K562 (cell line): Measurements from ENCODE around the gene MYADM. TPM values are rescaled to one million over a fixed set of nuclear protein-coding genes. Genes with fewer than 3 reads are reported as not detected.

Experiments
- ATAC-seq: fragments of 200-7000 bp; cut with Tn5 transposase; 3 replicates; pipeline ENCODE4 v1.9.1; 2020; ENCODE audit warnings: moderate library complexity
- BruUV-seq: library from RNA; stranded (reverse); fragments of 400-500 nt; replicated peaks from 2 replicates; lab custom pipeline; 2021; lab: Mats Ljungman, UMichigan
- CTCF ChIA-PET: fragments of 300-600 bp; formaldehyde crosslinking; extraction: SDS; loops from one replicate; lab custom pipeline; 2021; ENCODE audit warnings: low intra/inter-chr PET ratio; lab: Yijun Ruan, JAX
- POLR2A ChIA-PET: fragments of 300-600, 350-650 bp; sonication (Branson Sonifier 250); formaldehyde crosslinking; extraction: SDS; loops from one replicate; lab custom pipeline; 2021; ENCODE audit warnings: antibody characterized with exemption, inconsistent platforms; lab: Yijun Ruan, JAX
- DNase-seq, 4 experiments: peaks; one replicate each; pipeline versions ENCODE4 v3.0.0 to v3.0.0-alpha.2; 2011 to 2018; ENCODE audit warnings: low spot score in 3 of 4, mixed read lengths in 3 of 4; ENCODE audit errors: extremely low read depth in 1 of 4
- FAIRE-seq: peaks from 2 replicates; lab custom pipeline; 2011; peaks lifted over from hg19 to GRCh38; lab: Jason Lieb, UNC
- H2AFZ ChIP-seq: 2 replicates; pipeline ENCODE4 v1.6.0; 2011; ENCODE audit warnings: low read depth, low read length, control low read depth, inconsistent platforms
- H3K27ac ChIP-seq: fragments of 200-600 bp; 3 replicates; pipeline ENCODE4 v1.8.0; 2011; ENCODE audit warnings: low read depth, mild to moderate bottlenecking, control low read depth, inconsistent platforms, low read length, moderate library complexity, mixed read lengths; ENCODE audit errors: extremely low read depth
- H3K27me3 ChIP-seq, 2 experiments: fragments of 300-600 bp in 1 of 2; 2 replicates in 1 of 2; 3 replicates in 1 of 2; pipeline versions ENCODE4 v1.6.0 to v1.8.0; 2011; ENCODE audit warnings: inconsistent platforms in 2 of 2, low read length in 2 of 2, mild to moderate bottlenecking in 1 of 2, mixed read lengths in 1 of 2, moderate library complexity in 1 of 2; ENCODE audit not compliant: control insufficient read depth in 2 of 2, insufficient read depth in 2 of 2
- H3K36me3 ChIP-seq: fragments of 300-600 bp; 3 replicates; pipeline ENCODE4 v1.8.0; 2011; ENCODE audit warnings: mild to moderate bottlenecking, low read length, inconsistent platforms; ENCODE audit not compliant: control insufficient read depth, insufficient read depth
- H3K4me1 ChIP-seq, 2 experiments: fragments of 200-600 bp in 1 of 2; replicated peaks in 1 of 2; 2 replicates in 1 of 2; 3 replicates in 1 of 2; pipeline versions ENCODE4 v1.5.1 to v1.8.0; 2011; ENCODE audit warnings: inconsistent platforms in 2 of 2, low read length in 2 of 2, mild to moderate bottlenecking in 1 of 2, mixed read lengths in 1 of 2, moderate library complexity in 1 of 2; ENCODE audit not compliant: control insufficient read depth in 2 of 2, insufficient read depth in 2 of 2
- H3K4me2 ChIP-seq: 2 replicates; pipeline ENCODE4 v1.6.1; 2011; ENCODE audit warnings: low read length, control low read depth, inconsistent platforms, mixed read lengths; ENCODE audit not compliant: insufficient read depth
- H3K4me3 ChIP-seq: fragments of 200-600 bp; sonication (generic), shearing (Covaris generic); 2 replicates; pipeline ENCODE4 v1.5.1; 2016; ENCODE audit warnings: control low read depth, inconsistent platforms
- H3K79me2 ChIP-seq: fragments of 200-600 bp; 3 replicates; pipeline ENCODE4 v1.8.0; 2011; ENCODE audit warnings: low read length, inconsistent platforms; ENCODE audit not compliant: control insufficient read depth, insufficient read depth
- H3K9ac ChIP-seq, 2 experiments: 2 replicates each; pipeline versions ENCODE4 v1.6.0 to v1.6.1; 2011; ENCODE audit warnings: low read depth in 2 of 2, low read length in 2 of 2, control low read depth in 1 of 2, inconsistent platforms in 1 of 2, mild to moderate bottlenecking in 1 of 2, mixed read lengths in 1 of 2; ENCODE audit not compliant: insufficient read depth in 1 of 2
- H3K9me1 ChIP-seq: one replicate; pipeline ENCODE4 v1.6.0; 2011; ENCODE audit warnings: inconsistent platforms, mild to moderate bottlenecking, low read length, moderate library complexity; ENCODE audit not compliant: control insufficient read depth, insufficient read depth
- H3K9me3 ChIP-seq: replicated peaks from 2 replicates; pipeline ENCODE4 v1.5.1; 2011; ENCODE audit warnings: low read depth, low read length, inconsistent platforms; ENCODE audit not compliant: control insufficient read depth, insufficient read depth
- H4K20me1 ChIP-seq: replicated peaks from 2 replicates; pipeline ENCODE4 v1.6.1; 2011; ENCODE audit warnings: low read length, inconsistent platforms, mixed read lengths; ENCODE audit not compliant: control insufficient read depth, insufficient read depth
- NFYB ChIP-seq: IDR thresholded peaks from 2 replicates; pipeline ENCODE4 v1.6.1; 2011; ENCODE audit warnings: mild to moderate bottlenecking, moderate library complexity; ENCODE audit not compliant: insufficient read length; ENCODE audit errors: extremely low read depth
- RBM25 ChIP-seq: fragments of 200-400 bp; formaldehyde crosslinking; IDR thresholded peaks from 2 replicates; pipeline ENCODE4 v1.6.1; 2018; ENCODE audit warnings: low read length, low read depth, moderate library complexity; ENCODE audit not compliant: severe bottlenecking
- ZFP1 ChIP-seq: fragments of 450-650 bp; formaldehyde crosslinking; IDR thresholded peaks from 2 replicates; pipeline ENCODE4 v1.4.0; 2020; ENCODE audit warnings: mild to moderate bottlenecking, mixed read lengths
- WGBS: fragments of 100-300 bp; shearing (Covaris generic); methylation state at CpG from one replicate; pipeline ENCODE4 v1.1.6; 2016; ENCODE audit warnings: low coverage, mixed read lengths; ENCODE audit not compliant: insufficient coverage; ENCODE audit errors: missing lambda C conversion rate; 5-methylcytosine and 5-hydroxymethylcytosine counted together
- in situ Hi-C: fragments of 300-500 bp; cut with MboI; formaldehyde crosslinking; loops from 4 replicates; pipeline ENCODE4 v1.15.0; 2018; ENCODE audit warnings: inconsistent platforms, mixed read lengths
- intact Hi-C: fragments of 100-400 bp; cut with micrococcal nuclease; formaldehyde crosslinking; loops from 2 replicates; pipeline ENCODE4 v1.14.2; 2022
- polyA plus RNA-seq, 8 experiments: library from polyadenylated mRNA; depleted of rRNA in 4 of 8; stranded (reverse) in 5 of 8; unstranded in 3 of 8; fragments of >200 nt; fragmentation: Nextera tagmentation in 2 of 8; fragmentation: Illumina TruSeq in 1 of 8; extraction: Ambion mirVana in 2 of 8; extraction: Trizol in 1 of 8; gene quantifications; 2 replicates each; pipeline versions ENCODE4 v1.2.1 to v1.2.3, GENCODE V29; 2011 to 2014; ENCODE audit warnings: inconsistent platforms in 1 of 8, missing spikeins in 1 of 8
- total RNA-seq, 7 experiments: library from RNA; depleted of rRNA in 6 of 7; stranded (reverse); fragments of >200 nt in 6 of 7; fragmentation: Illumina TruSeq in 2 of 7; extraction: Trizol in 2 of 7; gene quantifications; 2 replicates each; pipeline versions ENCODE4 v1.2.1 to v1.2.3, GENCODE V29; 2011 to 2021; ENCODE audit warnings: low replicate concordance in 1 of 7
- TF ChIP-seq, protein P1 (sequence below): fragments of 200-600 bp; sonication (generic); IDR thresholded peaks from one replicate; pipeline ENCODE4 v1.6.1; 2012; ENCODE audit warnings: mild to moderate bottlenecking, low read depth, low read length, inconsistent platforms
- TF ChIP-seq, protein P2 (sequence below): sonication (generic); formaldehyde crosslinking; IDR thresholded peaks from 2 replicates; pipeline ENCODE4 v1.8.1; 2023; ENCODE audit warnings: mild to moderate bottlenecking, missing genetic modification reagents

MYADM gene
- total and polyA plus RNA-seq, 9 of the 15 experiments (the other 6 are each of a cell fraction or from before 2014, with no cell fraction given), result 4.5 to 70.3 (median 14.4) TPM

DNA sequence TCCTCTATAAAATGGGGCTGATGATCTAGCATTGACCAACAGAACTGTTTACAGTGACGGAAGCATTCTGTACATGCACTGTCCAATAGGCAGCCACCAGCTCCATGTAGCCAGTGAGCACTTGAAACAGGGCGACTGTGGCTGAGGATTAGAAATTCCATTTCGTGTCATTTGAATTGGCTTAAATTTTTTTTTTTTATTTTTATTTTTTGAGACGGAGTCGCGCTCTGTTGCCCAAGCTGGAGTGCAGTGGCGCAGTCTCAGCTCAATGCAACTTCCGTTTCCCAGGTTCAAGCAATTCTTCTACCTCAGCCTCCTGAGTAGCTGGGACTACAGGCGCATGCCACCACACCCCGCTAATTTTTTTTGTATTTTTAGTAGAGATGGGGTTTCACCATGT lies 17.4 kb downstream of the MYADM start:
- H3K27me3 ChIP-seq, result peaks cover 15 to 17% of the 10 kb centered on the region in 2 experiments; a peak in 4 of 5 replicates
- whole genome bisulfite sequencing, result 32% methylated on average over 10 of the region's 10 CpGs
- no peak overlapping the region for H3K4me2 ChIP-seq
- H2AFZ ChIP-seq, result no peak overlapping the region
- CTCF ChIA-PET, result no interaction called here
- no peak for DNase-seq
- no peak overlapping the region for H3K27ac ChIP-seq
- no peaks in the 10 kb centered on the region for H4K20me1 ChIP-seq
- H3K9me1 ChIP-seq, result no peaks in the 10 kb centered on the region
- POLR2A ChIA-PET, result interaction anchor here (0.9 to 1.5 kb wide), 3 partner anchors 9 to 18 kb away, joined by 3 read pairs; partner anchors contain the start of gene MYADM
- in situ Hi-C loops, result no loop called here
- H3K9me3 ChIP-seq, result no peaks in the 10 kb centered on the region
- H3K4me3 ChIP-seq, result no peak overlapping the region
- TF ChIP-seq ZFP1 (CRISPR knock-in tag), result no peak
- TF ChIP-seq RBM25, result peak; percentile 72
- TF ChIP-seq, protein P1, sequence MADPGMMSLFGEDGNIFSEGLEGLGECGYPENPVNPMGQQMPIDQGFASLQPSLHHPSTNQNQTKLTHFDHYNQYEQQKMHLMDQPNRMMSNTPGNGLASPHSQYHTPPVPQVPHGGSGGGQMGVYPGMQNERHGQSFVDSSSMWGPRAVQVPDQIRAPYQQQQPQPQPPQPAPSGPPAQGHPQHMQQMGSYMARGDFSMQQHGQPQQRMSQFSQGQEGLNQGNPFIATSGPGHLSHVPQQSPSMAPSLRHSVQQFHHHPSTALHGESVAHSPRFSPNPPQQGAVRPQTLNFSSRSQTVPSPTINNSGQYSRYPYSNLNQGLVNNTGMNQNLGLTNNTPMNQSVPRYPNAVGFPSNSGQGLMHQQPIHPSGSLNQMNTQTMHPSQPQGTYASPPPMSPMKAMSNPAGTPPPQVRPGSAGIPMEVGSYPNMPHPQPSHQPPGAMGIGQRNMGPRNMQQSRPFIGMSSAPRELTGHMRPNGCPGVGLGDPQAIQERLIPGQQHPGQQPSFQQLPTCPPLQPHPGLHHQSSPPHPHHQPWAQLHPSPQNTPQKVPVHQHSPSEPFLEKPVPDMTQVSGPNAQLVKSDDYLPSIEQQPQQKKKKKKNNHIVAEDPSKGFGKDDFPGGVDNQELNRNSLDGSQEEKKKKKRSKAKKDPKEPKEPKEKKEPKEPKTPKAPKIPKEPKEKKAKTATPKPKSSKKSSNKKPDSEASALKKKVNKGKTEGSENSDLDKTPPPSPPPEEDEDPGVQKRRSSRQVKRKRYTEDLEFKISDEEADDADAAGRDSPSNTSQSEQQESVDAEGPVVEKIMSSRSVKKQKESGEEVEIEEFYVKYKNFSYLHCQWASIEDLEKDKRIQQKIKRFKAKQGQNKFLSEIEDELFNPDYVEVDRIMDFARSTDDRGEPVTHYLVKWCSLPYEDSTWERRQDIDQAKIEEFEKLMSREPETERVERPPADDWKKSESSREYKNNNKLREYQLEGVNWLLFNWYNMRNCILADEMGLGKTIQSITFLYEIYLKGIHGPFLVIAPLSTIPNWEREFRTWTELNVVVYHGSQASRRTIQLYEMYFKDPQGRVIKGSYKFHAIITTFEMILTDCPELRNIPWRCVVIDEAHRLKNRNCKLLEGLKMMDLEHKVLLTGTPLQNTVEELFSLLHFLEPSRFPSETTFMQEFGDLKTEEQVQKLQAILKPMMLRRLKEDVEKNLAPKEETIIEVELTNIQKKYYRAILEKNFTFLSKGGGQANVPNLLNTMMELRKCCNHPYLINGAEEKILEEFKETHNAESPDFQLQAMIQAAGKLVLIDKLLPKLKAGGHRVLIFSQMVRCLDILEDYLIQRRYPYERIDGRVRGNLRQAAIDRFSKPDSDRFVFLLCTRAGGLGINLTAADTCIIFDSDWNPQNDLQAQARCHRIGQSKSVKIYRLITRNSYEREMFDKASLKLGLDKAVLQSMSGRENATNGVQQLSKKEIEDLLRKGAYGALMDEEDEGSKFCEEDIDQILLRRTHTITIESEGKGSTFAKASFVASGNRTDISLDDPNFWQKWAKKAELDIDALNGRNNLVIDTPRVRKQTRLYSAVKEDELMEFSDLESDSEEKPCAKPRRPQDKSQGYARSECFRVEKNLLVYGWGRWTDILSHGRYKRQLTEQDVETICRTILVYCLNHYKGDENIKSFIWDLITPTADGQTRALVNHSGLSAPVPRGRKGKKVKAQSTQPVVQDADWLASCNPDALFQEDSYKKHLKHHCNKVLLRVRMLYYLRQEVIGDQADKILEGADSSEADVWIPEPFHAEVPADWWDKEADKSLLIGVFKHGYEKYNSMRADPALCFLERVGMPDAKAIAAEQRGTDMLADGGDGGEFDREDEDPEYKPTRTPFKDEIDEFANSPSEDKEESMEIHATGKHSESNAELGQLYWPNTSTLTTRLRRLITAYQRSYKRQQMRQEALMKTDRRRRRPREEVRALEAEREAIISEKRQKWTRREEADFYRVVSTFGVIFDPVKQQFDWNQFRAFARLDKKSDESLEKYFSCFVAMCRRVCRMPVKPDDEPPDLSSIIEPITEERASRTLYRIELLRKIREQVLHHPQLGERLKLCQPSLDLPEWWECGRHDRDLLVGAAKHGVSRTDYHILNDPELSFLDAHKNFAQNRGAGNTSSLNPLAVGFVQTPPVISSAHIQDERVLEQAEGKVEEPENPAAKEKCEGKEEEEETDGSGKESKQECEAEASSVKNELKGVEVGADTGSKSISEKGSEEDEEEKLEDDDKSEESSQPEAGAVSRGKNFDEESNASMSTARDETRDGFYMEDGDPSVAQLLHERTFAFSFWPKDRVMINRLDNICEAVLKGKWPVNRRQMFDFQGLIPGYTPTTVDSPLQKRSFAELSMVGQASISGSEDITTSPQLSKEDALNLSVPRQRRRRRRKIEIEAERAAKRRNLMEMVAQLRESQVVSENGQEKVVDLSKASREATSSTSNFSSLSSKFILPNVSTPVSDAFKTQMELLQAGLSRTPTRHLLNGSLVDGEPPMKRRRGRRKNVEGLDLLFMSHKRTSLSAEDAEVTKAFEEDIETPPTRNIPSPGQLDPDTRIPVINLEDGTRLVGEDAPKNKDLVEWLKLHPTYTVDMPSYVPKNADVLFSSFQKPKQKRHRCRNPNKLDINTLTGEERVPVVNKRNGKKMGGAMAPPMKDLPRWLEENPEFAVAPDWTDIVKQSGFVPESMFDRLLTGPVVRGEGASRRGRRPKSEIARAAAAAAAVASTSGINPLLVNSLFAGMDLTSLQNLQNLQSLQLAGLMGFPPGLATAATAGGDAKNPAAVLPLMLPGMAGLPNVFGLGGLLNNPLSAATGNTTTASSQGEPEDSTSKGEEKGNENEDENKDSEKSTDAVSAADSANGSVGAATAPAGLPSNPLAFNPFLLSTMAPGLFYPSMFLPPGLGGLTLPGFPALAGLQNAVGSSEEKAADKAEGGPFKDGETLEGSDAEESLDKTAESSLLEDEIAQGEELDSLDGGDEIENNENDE, result no peak
- TF ChIP-seq NFYB, result no peak
- TF ChIP-seq, protein P2, sequence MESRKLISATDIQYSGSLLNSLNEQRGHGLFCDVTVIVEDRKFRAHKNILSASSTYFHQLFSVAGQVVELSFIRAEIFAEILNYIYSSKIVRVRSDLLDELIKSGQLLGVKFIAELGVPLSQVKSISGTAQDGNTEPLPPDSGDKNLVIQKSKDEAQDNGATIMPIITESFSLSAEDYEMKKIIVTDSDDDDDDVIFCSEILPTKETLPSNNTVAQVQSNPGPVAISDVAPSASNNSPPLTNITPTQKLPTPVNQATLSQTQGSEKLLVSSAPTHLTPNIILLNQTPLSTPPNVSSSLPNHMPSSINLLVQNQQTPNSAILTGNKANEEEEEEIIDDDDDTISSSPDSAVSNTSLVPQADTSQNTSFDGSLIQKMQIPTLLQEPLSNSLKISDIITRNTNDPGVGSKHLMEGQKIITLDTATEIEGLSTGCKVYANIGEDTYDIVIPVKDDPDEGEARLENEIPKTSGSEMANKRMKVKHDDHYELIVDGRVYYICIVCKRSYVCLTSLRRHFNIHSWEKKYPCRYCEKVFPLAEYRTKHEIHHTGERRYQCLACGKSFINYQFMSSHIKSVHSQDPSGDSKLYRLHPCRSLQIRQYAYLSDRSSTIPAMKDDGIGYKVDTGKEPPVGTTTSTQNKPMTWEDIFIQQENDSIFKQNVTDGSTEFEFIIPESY, result 0 out of 2 replicates have a peak, but pooled peaks have one; percentile 15
- peaks cover 0 to 34% of the 10 kb centered on the region in 2 experiments; a peak in 3 of 5 replicates for H3K4me1 ChIP-seq
- H3K9ac ChIP-seq, result no peak overlapping the region
- FAIRE-seq, result no peak
- H3K79me2 ChIP-seq, result no peaks in the 10 kb centered on the region
- H3K36me3 ChIP-seq, result no peaks in the 10 kb centered on the region
- no peak for ATAC-seq
- intact Hi-C loops, result no loop called here
- BruUV-seq, result no TSS peak
